HG03457 (cell line): ENCODE results near the gene UBAC2.

ENCODE experiments used
- ATAC-seq: cut with Tn5 transposase; IDR thresholded peaks from one replicate; pipeline ENCODE4 v1.9.1; 2021; ENCODE audit warnings: moderate number of reproducible peaks; ENCODE audit not compliant: unreplicated experiment

UBAC2 gene

GRCh38 chr13:99370481-99371275 is 170.0 kb downstream of the UBAC2 start:
- ATAC-seq = no peak

DNA sequence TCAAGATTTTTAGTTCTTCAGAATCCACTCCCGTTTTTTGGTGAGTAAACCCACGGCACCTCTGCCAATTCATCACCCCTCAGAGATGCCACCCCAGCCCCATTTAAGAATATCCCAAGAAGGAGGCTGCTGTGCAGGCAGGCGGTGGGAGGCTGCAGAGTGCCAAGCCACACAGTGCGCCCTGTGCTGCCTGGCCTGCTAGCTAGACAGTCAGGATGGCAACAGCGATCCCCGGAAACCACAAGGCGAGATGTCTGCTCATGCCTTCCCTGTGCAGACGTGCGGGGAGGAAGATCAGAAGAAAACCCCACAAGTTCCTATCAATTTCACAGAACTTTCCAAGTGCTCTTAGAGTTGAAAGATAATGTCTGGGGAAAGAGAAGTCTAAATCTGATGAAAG is 171.3 kb downstream of the UBAC2 start:
- no peak for ATAC-seq

DNA sequence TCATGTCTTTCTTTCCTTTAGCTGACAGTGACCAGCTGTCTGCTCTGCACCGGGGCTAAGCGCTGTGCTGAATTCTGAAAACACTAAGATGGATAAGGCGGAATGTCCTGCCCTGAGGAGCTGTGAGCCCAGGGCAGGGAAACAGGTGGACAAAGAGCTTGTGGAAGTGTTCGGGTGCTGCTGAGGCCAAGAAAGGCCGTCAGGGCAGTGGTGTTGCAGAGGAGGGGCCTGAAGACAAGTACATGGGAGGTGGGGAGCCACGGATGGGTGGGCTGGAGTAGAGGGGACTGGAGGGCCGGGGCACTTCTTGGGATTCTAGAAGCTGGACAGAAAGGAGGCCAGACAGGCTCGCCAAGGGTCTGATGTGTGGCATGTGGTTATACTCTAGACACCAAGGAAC is 172.8 kb downstream of the UBAC2 start:
- ATAC-seq = no peak

DNA sequence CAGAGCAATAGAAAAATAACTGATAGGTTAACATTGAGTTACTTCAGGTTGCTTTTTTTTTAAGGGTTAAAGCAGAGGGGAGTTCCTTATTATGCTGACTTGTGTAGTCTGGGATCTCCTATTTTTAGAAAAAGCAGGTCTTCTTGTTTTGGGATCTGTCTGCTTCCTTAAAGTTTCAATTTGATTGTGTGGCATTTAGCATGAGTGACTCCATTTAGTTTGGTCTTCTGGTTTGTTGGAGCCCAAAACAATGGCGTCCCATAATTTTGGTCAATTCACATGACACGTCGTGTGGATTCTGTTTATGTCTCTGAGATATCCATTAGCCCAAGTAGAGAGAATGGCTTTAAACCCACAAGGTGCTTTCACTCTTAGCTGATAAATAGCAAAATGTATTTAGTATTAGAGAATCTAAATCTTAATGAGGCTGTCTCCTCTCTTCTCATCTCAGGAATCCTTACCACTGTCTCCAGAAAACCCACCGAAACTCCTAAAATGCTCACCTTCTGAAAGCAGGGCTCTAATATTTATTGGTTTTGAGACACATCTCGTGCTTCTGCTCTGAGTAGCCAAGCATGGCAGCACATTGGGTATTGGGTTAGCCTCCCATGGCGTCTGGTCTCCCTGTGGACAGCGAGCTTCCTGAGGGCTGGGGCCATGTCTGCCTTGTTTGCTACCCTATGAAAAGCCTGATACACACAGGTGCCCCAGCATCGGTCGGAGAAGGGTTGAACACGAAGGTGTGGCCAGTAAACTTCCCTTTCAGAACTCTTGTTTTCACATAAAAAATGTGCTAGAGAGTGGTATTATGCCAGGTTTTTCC is 173.7 kb downstream of the UBAC2 start:
- no peak for ATAC-seq

DNA sequence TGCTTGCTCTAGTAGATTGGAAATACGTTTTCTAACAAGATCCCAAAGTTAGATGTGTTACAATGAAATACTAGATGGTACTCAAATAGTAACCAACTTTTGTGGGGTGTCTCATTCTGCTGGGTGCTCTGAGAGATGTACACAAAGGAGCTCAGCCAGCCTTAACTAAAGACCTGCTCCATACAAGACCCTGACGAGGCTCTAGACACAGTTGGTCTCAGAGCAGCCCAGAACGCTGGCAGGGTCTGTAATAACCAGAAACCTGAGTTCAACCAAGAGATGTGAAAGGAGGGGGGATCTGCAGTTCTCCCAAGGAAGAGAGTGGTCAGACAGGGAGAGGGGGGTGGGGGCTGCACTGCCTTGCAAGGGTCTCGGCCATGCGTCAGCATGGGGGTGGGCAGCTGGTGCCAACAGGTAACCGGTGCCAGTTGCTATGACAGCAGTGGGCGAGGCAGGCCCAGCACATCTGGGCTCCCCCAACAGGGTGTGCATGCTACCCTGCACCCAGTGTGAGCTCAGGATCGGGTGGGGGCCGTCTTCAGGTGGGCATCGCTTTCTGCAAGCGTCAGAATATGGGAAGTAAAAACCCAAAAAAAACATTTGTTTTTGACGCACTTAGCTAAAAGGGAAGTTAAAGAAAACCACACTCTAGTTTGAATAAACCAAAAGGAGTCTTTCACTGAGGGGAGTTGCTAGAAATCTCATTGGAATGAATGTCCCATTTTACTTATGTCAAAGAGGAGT is 174.5 kb downstream of the UBAC2 start:
- peak; percentile 33 for ATAC-seq

- ATAC-seq = no peak
These were observed 175.1 kb downstream of the UBAC2 start for GRCh38 chr13:99375738-99376080.

- ATAC-seq = peak; percentile 60
These were observed 175.5 kb downstream of the UBAC2 start for GRCh38 chr13:99376132-99376531.

GRCh38 chr13:99376924-99377323 is 176.3 kb downstream of the UBAC2 start:
- ATAC-seq = no peak

DNA sequence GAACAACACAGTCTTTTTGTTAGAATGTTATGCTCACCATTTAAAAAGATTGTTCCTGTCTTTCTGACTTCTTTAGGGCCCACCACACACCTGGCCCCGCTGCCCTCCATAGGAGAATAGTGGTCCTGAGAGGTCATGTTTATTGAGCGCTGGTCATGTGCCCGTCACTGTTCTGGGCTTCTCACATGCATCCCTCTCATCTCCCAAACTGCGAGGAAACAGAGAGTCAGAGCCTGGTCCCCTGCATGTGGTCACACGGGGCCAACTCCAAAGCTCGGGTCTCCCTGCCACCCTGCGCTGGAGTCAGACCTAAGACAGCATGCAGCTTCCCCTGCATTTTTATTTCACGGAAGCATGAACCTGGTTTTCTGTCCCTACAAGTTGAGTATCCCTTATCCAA is 177.0 kb downstream of the UBAC2 start:
- ATAC-seq = no peak

- no peak for ATAC-seq
These were observed 178.5 kb downstream of the UBAC2 start for GRCh38 chr13:99378985-99379733.

DNA sequence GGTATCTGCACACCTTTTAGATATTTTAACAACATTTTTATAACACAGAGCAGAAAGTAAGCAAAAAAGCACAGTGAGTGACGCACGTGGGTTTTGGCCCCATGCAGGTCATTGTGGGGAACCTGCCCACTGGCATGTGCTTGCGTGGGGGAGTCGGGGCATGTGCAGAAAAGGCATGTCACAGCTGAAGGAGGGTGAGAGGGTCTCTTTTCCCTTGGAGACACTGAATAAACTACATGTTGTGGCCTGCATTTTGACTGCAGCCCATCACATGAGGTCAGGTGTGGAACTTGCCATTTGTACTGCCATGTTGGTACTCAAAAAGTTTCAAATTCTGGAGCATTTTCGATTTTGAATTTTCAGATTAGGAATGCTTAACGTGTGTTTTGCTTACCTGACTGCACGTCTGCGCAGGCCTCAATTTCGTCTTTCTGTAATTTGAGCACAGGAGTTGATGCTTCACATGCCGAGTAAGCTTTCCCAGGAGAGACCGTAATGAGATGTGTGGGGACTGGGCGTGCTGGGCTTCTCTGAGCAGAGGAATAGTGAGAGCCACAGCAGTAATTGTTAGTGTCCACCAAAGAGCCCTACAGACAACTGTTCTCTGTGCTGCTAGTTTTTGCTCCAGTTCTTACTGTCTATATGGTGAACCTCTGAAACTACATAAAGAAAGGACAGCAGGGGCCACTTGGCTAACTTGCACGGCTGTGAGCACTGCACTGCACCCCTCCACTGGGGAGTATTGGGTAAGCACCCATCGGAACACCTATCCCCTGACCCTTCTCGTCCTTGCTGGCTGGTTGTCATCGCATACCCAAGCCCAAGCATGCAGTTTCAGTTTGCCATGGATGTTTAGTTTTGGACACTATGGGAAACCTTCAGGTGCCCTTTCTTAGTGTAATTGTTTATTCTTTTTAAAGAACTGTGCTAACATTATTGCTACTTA is 179.5 kb downstream of the UBAC2 start:
- ATAC-seq = no peak

DNA sequence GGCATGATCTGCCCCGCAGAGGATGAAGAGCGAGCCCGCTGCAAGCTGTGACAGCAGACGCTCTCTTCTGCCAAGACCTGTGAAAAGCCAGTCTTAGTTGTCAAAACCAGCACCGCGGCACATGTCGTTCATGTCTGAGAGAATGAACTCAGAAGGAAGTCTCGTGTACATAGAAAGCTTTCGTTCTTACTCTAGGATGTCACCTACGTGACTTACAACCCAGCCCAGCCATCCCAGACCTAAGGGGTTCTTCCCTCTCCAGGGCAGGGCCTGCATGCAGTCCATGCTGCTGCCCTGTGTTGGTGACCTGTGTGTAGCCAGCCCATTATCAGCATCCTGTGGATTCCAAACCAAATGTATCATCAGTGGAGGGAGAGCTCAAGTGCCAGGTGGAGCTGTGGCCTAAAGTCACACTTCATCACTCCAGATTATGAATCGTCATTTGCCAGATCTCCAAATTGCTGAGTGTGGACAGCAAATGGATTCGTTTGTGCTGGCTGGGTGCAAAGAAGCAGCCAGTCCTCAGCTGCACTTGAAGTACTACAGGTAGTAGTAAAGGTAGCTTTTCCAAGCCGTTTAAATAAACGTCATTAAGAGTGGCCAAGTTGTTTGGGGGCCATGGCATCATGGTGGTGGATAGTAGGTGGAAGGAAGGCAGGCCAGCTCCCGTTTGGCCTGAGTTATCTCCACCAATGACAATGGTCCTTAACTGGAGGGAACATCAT is 180.4 kb downstream of the UBAC2 start:
- ATAC-seq = no peak

DNA sequence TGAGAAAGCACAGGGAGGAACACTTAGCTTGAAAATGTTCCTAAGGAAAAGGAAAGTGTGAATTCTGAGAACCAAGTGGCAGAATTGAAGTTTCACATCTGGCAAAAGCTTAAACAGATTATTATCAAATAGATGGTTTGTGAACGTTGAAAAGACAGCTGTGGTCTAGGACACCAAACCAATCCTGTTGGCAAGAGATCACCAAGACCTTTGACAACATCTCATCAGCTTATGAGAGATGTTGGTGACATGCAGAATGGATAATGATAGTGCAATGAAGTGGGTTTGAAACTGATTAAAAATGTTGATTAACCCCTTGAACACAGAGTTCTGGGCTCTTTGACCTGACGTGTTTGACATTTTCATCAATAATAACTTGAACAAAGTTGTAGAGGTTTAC is 181.1 kb downstream of the UBAC2 start:
- ATAC-seq = no peak

DNA sequence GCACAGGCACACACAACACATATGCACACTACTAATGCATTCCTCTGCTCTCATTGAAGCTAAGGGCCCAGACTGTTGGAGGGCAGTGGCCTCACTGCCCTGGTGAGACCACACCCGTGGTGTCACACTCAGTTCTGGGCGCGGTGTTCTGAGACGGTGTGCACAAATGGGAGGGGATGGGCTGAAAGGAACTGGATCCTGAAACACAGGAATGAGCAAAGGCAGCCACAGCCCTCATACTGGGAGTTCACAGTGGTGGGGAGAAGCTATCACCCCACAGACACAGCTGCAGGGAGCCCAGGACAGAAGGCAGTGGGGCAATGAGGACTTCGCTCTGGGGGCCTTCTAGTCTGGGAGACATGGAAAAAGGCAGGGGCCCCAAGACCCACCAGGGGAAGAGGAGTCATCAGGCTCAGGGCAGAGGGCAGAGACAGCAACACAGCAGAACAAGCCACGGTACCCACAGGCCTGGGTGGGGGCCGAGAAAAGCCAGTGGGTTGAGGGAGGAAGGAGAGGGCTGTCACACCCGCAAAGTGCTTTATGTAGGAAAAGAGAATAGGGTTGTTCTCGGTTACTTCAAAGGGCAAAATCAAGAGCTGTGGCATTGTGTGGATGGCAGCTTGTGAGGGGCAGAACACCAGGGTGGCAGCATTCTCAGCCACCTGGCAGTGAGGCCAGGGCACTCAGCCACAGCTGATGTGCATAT is 181.9 kb downstream of the UBAC2 start:
- ATAC-seq = no peak

DNA sequence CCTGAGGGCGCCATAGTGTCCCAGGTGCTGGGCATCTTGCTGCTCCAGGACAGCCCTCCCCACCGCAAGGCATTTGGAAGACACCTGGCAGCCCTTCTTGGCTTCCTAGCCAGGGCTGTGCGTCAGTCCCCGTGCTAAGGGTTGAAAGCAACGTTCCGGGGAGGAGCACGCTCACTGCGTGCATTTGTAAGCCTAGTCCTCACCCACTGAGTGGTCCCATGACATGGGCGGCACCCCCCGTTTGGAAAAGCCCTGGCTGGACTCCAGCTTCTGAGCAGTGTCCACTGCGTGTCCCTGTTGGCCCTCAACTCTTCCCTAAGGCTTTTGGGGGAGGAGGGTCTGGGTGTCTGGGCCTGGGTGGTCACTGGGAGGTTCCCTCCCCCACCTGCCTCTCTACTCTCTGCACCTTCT is 182.9 kb downstream of the UBAC2 start:
- ATAC-seq = no peak

- no peak for ATAC-seq
These were observed 183.3 kb downstream of the UBAC2 start for GRCh38 chr13:99383946-99384345.

- ATAC-seq = no peak
These were observed 183.8 kb downstream of the UBAC2 start for GRCh38 chr13:99384468-99384867.

DNA sequence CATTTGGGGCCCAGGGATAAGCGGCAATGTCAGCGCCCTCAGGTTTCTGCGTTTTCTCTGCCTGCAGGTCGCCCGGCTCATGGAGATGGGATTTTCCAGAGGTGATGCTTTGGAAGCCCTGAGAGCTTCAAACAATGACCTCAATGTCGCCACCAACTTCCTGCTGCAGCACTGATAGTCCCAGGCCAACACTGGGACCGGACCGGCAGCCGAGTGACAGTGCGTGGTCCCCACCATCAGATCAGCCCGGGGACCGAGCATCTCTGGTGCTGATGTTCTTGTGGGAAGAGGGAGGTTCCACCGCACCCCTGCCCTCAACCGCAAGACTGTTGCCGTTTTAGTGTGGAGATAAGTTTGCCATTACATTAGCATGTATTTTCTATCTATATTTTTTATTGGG is 184.5 kb downstream of the UBAC2 start:
- no peak for ATAC-seq

DNA sequence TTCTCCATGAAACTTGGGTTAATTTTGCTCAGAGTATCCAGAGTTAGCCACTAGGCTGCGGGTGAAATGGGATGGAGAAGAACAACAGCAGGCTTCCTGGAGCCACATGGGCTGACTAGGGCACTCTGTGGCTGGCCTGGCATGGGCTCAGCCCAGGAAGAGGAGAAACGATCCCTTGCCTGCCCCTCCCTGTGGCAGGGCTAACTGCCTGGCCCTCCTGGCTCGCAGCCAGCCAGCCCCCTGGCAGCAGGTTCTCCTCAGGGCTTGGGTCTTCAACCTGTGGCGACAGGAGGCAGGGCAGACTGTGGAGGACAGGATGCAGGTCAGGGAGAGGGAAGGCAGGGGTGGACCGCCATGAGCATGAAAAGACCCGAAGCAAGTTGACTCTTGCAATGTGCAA is 185.3 kb downstream of the UBAC2 start:
- ATAC-seq = no peak
